Measurements from ENCODE around the gene CNTNAP4.

The CNTNAP4 gene

DNA sequence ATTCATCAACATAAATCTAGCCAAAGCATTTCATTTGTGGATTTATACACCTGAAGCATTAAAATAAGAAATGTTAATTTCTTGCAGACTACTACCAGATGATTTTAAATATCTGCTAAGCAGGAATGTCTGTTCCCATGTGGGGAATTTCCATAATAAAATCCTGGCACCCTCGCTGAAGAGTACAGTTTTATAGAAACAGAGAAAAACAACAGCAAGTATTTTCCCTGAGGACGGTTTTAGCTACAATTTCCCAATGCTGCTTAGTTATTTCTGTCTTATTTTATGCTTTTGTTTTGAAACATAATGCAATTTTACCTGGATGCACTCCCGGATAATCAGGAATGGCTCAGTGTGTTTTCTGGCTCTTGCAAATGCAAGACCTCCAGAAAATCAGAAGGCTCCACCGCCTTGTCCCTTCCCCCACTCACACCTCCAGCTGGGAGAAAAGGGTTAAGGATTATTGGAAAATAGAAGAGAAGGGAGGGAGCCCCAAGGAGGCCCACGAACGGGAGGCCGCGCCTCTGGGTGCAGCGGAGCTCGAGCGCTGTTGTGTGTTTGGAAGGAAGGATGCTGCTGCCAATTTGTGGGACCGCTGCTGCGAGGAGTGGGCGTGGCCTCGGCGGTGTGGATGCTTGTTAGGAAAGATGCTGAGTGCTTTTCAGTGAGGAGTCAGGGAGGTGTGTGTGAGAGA lies at the start of gene CNTNAP4:
TSS of gene CNTNAP4 (plus strand) at position 657 of the 694 bp plus-strand sequence. CDS start 262 bp downstream, outside the sequence.
- Histone ChIP-seq H3K27ac (ENCODE audit: low read depth, low read length) (no peak within 1 kb of the TSS), H3K4me1 (ENCODE audit: insufficient read depth, low read length) (no peaks in the 10 kb centered on the region), H3K36me3 (ENCODE audit: insufficient read depth, low read length) (no peaks in the 10 kb centered on the region), H3K27me3 (ENCODE audit: control insufficient read depth in 1 of 2, insufficient read depth in 2 of 2, low read length in 2 of 2) (no peaks in the 10 kb centered on the region), H3K9me3 (ENCODE audit: low read length) (no peaks in the 10 kb centered on the region), H3K9ac (ENCODE audit: low read length) (no peak within 1 kb of the TSS), H3K4me3 (ENCODE audit: low read depth in 1 of 2, low read length in 2 of 2) (no peak within 1 kb of the TSS)

DNA sequence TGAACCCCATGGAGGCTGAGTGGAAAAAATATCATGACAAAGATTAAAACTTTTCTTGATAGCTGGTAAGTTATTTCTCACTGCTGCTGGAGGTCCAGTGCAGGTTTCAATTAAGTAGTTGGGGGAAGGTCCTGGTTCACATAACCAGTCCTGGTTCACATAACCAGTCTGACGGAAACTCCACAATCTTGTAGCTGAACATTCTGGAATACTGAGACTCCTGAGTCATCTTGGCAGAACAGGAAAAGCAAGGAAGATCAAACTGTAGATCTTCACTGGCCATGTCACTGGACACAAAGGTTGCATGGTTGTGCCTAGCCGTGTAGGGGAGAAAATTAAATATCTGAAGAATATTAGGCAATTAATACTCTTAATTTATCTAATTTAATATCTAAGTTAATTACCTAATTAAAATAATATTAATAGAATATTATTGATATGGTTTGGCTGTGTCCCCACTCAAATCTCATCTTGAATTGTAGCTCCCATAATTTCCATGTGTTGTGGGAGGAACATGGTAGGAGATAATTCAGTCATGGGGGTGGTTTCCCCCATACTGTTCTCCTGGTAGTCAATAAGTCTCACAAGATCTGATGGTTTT lies 48.6 kb upstream of the CNTNAP4 start:
- Histone ChIP-seq H3K27me3 (ENCODE audit: control insufficient read depth in 1 of 2, insufficient read depth in 2 of 2, low read length in 2 of 2) (no peaks in the 10 kb centered on the region), H3K9ac (ENCODE audit: low read length) (no peak overlapping the region), H3K36me3 (ENCODE audit: insufficient read depth, low read length) (no peaks in the 10 kb centered on the region), H3K27ac (ENCODE audit: low read depth, low read length) (no peak overlapping the region), H3K4me3 (ENCODE audit: low read depth in 1 of 2, low read length in 2 of 2) (no peak overlapping the region), H3K4me1 (ENCODE audit: insufficient read depth, low read length) (no peaks in the 10 kb centered on the region), H3K9me3 (ENCODE audit: low read length) (no peaks in the 10 kb centered on the region)

DNA sequence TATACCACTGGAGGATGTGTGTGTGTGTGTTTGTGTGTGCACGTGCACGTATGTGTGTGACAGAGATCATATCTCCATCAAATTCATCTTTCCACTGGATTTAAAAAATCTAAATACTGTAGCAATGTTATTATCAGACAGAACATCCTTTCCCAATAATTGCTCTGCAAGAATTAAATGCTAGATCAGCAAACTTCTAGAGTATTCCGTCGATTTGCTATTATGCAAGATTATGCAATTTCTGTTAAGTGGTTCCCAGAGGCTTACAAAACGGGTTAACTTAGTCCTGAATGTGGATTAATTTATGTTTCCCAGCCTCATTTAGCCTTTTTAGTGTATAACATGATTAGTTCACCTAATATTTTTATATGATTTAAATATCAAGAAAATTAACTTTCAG lies 44.5 kb upstream of the CNTNAP4 start:
- no peak overlapping the region for H3K4me3 ChIP-seq (ENCODE audit: low read depth in 1 of 2, low read length in 2 of 2)
- H3K36me3 ChIP-seq (ENCODE audit: insufficient read depth, low read length) = no peaks in the 10 kb centered on the region
- H3K9ac ChIP-seq (ENCODE audit: low read length) = no peak overlapping the region
- no peaks in the 10 kb centered on the region for H3K27me3 ChIP-seq (ENCODE audit: control insufficient read depth in 1 of 2, insufficient read depth in 2 of 2, low read length in 2 of 2)
- no peaks in the 10 kb centered on the region for H3K4me1 ChIP-seq (ENCODE audit: insufficient read depth, low read length)
- no peaks in the 10 kb centered on the region for H3K9me3 ChIP-seq (ENCODE audit: low read length)
- H3K27ac ChIP-seq (ENCODE audit: low read depth, low read length) = no peak overlapping the region

DNA sequence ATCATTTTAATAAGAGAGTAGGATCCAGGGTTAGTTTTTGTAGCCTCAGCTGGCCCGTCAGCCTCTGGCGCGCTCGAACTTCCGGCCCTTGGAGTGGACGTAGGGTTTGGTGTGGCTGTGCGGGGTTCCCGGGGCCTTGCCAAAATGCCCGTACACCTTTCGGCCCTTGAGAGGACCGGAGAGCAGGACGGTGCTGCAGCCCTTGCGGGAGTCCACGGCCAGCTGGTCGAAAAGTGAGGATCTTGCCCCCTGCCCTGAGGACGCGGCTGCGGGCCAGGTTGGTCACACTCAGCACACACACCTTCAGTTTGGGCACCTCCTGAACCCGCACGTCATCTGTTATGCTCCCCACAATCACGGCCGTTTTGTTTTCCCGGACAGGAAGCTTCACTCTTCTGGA lies 42.2 kb upstream of the CNTNAP4 start:
- Histone ChIP-seq H3K4me1 (ENCODE audit: insufficient read depth, low read length) (no peaks in the 10 kb centered on the region), H3K9ac (ENCODE audit: low read length) (no peak overlapping the region), H3K36me3 (ENCODE audit: insufficient read depth, low read length) (no peaks in the 10 kb centered on the region), H3K27me3 (ENCODE audit: control insufficient read depth in 1 of 2, insufficient read depth in 2 of 2, low read length in 2 of 2) (no peaks in the 10 kb centered on the region), H3K4me3 (ENCODE audit: low read depth in 1 of 2, low read length in 2 of 2) (no peak overlapping the region), H3K9me3 (ENCODE audit: low read length) (no peaks in the 10 kb centered on the region), H3K27ac (ENCODE audit: low read depth, low read length) (no peak overlapping the region)

DNA sequence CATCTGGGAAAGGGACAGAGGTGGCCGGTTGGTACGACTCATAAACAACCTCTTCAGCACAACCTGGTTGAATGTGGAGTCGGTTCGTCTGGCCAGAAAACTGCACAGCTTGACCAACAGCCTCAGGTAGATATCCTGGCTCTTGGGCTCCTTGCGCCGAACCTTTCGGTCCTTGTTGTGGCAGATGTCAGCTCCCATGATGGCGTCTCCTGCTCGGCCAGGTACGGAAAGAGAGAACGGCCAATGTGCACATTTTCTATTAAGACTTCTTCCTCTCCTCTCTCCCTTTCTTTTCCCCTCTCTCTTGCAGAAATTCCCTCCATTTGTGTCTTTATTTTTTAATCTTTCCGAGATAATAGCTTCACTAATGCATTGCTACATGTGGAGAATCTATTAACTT lies 41.8 kb upstream of the CNTNAP4 start:
- H3K4me1 ChIP-seq (ENCODE audit: insufficient read depth, low read length) = no peaks in the 10 kb centered on the region
- H3K27me3 ChIP-seq (ENCODE audit: control insufficient read depth in 1 of 2, insufficient read depth in 2 of 2, low read length in 2 of 2) = no peaks in the 10 kb centered on the region
- no peaks in the 10 kb centered on the region for H3K9me3 ChIP-seq (ENCODE audit: low read length)
- H3K36me3 ChIP-seq (ENCODE audit: insufficient read depth, low read length) = no peaks in the 10 kb centered on the region
- no peak overlapping the region for H3K27ac ChIP-seq (ENCODE audit: low read depth, low read length)
- H3K9ac ChIP-seq (ENCODE audit: low read length) = no peak overlapping the region
- H3K4me3 ChIP-seq (ENCODE audit: low read depth in 1 of 2, low read length in 2 of 2) = no peak overlapping the region

DNA sequence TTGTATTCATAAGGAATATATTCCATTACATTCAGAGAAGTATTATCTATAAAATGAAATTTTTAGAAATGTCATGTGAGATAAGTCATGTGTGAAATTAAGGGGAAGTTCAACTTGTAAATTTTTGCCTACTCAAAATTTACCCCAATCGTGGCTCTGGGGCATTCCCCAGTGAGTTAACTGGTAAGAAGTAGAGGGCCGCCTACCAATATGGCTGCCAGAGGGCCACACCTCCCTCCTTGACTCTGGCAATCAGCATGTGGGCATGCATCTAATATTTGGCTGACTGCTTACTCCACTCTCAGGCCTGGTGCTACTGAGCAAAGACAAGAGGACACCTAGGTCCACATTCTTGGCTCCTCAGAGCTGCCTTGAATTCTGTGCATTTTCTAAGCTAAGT lies 39.7 kb upstream of the CNTNAP4 start:
- Histone ChIP-seq H3K9me3 (ENCODE audit: low read length) (no peaks in the 10 kb centered on the region), H3K4me1 (ENCODE audit: insufficient read depth, low read length) (no peaks in the 10 kb centered on the region), H3K27ac (ENCODE audit: low read depth, low read length) (no peak overlapping the region), H3K27me3 (ENCODE audit: control insufficient read depth in 1 of 2, insufficient read depth in 2 of 2, low read length in 2 of 2) (no peaks in the 10 kb centered on the region), H3K9ac (ENCODE audit: low read length) (no peak overlapping the region), H3K4me3 (ENCODE audit: low read depth in 1 of 2, low read length in 2 of 2) (no peak overlapping the region), H3K36me3 (ENCODE audit: insufficient read depth, low read length) (no peaks in the 10 kb centered on the region)

DNA sequence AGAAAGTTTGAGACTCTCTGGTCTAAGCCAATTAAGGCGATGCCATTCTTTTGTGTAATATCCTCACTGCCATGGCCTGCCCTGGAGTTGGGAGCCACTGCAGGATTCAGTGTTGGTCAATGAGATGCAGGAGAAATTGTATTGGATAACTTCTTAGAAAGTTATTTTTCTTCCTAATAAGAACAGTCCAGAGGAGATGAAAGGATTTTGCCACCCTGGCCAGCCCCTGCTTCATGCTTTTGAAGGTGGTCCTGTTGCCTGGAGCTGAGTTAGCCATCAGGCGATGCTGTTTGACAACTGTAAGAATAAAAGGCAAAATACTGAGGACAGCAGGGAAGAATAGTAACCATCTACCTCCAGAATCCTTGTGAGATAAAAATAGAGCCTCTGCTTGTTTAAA lies 35.4 kb upstream of the CNTNAP4 start:
- Histone ChIP-seq H3K36me3 (ENCODE audit: insufficient read depth, low read length) (no peaks in the 10 kb centered on the region), H3K9ac (ENCODE audit: low read length) (no peak overlapping the region), H3K27me3 (ENCODE audit: control insufficient read depth in 1 of 2, insufficient read depth in 2 of 2, low read length in 2 of 2) (no peaks in the 10 kb centered on the region), H3K4me1 (ENCODE audit: insufficient read depth, low read length) (no peaks in the 10 kb centered on the region), H3K27ac (ENCODE audit: low read depth, low read length) (no peak overlapping the region), H3K4me3 (ENCODE audit: low read depth in 1 of 2, low read length in 2 of 2) (no peak overlapping the region), H3K9me3 (ENCODE audit: low read length) (no peaks in the 10 kb centered on the region)

DNA sequence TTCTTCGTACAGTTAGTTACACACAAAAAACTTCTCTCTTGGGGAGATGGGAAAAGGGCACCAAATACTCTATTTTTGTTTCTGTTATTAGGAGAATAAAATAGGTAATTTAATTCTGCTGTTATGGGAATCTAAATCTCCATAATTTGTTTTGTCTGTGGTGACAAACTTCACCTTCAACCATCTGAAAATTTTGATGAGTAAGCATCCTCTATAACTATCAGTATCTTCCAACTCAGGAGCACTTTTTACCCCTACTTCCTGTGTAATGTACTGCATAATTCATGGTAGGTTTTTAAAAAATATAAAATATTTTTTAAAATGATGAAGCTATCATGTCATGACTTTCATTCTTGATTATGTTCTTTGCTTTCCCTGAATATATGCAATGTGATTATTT lies 33.6 kb upstream of the CNTNAP4 start:
- Histone ChIP-seq H3K4me1 (ENCODE audit: insufficient read depth, low read length) (no peaks in the 10 kb centered on the region), H3K9me3 (ENCODE audit: low read length) (no peaks in the 10 kb centered on the region), H3K4me3 (ENCODE audit: low read depth in 1 of 2, low read length in 2 of 2) (no peak overlapping the region), H3K27ac (ENCODE audit: low read depth, low read length) (no peak overlapping the region), H3K9ac (ENCODE audit: low read length) (no peak overlapping the region), H3K36me3 (ENCODE audit: insufficient read depth, low read length) (no peaks in the 10 kb centered on the region), H3K27me3 (ENCODE audit: control insufficient read depth in 1 of 2, insufficient read depth in 2 of 2, low read length in 2 of 2) (no peaks in the 10 kb centered on the region)

DNA sequence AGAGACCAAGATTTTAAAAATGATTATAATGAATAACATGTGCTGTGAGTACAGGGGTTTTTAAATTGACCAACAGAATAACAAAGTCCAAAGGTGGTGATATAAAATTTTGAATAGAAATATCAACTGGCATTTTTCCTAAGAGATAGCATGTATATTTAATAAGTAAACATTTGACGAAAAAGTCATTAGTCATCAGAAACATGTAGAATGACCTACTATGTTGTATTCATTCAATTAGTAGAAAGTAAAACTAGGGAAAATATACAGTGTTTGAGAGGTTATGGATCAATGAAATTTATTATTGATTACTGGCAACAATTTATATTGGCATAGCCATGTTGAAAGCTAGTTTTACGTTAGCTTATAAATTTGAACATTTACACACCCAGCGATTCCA lies 30.6 kb upstream of the CNTNAP4 start:
- H3K9me3 ChIP-seq (ENCODE audit: low read length) = no peaks in the 10 kb centered on the region
- H3K27me3 ChIP-seq (ENCODE audit: control insufficient read depth in 1 of 2, insufficient read depth in 2 of 2, low read length in 2 of 2) = no peaks in the 10 kb centered on the region
- no peaks in the 10 kb centered on the region for H3K4me1 ChIP-seq (ENCODE audit: insufficient read depth, low read length)
- no peak overlapping the region for H3K4me3 ChIP-seq (ENCODE audit: low read depth in 1 of 2, low read length in 2 of 2)
- no peaks in the 10 kb centered on the region for H3K36me3 ChIP-seq (ENCODE audit: insufficient read depth, low read length)
- H3K9ac ChIP-seq (ENCODE audit: low read length) = no peak overlapping the region
- no peak overlapping the region for H3K27ac ChIP-seq (ENCODE audit: low read depth, low read length)

DNA sequence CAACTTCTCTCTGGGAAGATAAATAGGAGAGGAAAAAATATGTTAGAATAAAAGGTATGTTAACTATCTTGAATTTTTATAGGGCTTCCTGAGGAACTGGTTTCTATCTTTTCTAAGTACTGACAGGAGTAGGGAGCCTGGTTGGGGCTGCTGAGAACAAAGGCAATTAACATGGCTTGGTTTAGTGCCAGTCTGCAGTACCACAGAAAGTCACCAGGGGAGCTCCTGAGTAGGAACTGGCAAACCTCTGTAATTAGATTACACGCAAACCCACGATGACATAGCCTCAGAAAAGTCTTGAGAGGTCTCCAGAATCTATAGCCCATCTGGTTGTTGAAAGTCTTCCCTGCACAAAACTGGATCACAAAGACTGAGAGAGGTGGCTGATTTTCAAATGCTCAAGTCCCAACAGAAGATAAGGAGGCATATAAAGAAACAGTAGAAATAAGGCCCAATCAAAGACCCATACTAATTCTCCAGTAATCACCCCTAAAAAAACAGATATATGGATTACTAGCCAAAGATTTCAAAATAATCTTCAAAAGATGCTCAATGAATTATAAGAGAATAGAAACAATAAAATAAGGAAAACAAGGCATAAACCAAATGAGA lies 11.7 kb upstream of the CNTNAP4 start:
- no peak overlapping the region for H3K4me3 ChIP-seq (ENCODE audit: low read depth in 1 of 2, low read length in 2 of 2)
- no peaks in the 10 kb centered on the region for H3K27me3 ChIP-seq (ENCODE audit: control insufficient read depth in 1 of 2, insufficient read depth in 2 of 2, low read length in 2 of 2)
- H3K9me3 ChIP-seq (ENCODE audit: low read length) = no peaks in the 10 kb centered on the region

DNA sequence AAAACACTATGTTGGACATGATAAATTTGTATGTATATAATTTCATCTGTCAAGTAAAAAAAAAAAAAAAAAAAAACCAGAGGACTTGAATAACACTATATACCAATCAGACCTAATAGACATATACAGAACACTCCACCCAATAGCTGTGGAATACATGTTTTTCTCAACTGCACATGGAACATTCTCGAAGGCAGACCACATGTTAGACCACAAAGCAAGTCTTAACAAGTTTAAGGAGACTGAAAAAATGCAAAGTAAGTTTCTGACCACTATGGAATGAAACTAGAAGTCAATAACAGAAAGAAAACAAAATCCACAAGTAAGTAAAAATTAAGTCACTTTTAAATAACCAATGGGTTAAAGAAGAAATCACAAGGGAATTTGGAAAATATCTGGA lies 8.4 kb upstream of the CNTNAP4 start:
- Histone ChIP-seq H3K4me3 (ENCODE audit: low read depth in 1 of 2, low read length in 2 of 2) (no peak overlapping the region), H3K4me1 (ENCODE audit: insufficient read depth, low read length) (no peaks in the 10 kb centered on the region), H3K36me3 (ENCODE audit: insufficient read depth, low read length) (no peaks in the 10 kb centered on the region), H3K9ac (ENCODE audit: low read length) (no peak overlapping the region), H3K27ac (ENCODE audit: low read depth, low read length) (no peak overlapping the region), H3K27me3 (ENCODE audit: control insufficient read depth in 1 of 2, insufficient read depth in 2 of 2, low read length in 2 of 2) (no peaks in the 10 kb centered on the region), H3K9me3 (ENCODE audit: low read length) (no peaks in the 10 kb centered on the region)

More for the DNA sequence above, 11.7 kb upstream of the CNTNAP4 start:
- H3K4me1 ChIP-seq (ENCODE audit: insufficient read depth, low read length) = no peaks in the 10 kb centered on the region
- H3K27ac ChIP-seq (ENCODE audit: low read depth, low read length) = no peak overlapping the region
- H3K9ac ChIP-seq (ENCODE audit: low read length) = no peak overlapping the region
- no peaks in the 10 kb centered on the region for H3K36me3 ChIP-seq (ENCODE audit: insufficient read depth, low read length)
